Activated CD4-positive, alpha-beta T cell treated with anti-CD3 and anti-CD28 coated beads for 48 hours (primary cell): ENCODE data around the gene FKBP5.
"Not testable (repeated sequence)": the region's sequence is repeated elsewhere in the genome, so short reads cannot be mapped to it uniquely, and the experiment has no call there.

Experiments
- DNase-seq: peaks from one replicate; pipeline ENCODE4 v3.0.0-alpha.2; 2020

The FKBP5 gene

GRCh38 chr6:35580836-35581235 is 107.9 kb downstream of the FKBP5 start:
- no peak for DNase-seq

- DNase-seq = no peak
Measured at GRCh38 chr6:35576682-35577081, 112.0 kb downstream of the FKBP5 start.

- DNase-seq = no peak
Measured at GRCh38 chr6:35573495-35574110, 115.1 kb downstream of the FKBP5 start.

GRCh38 chr6:35570885-35571330 is 117.8 kb downstream of the FKBP5 start:
- not testable (repeated sequence) for DNase-seq

- peak; percentile 57 for DNase-seq
Measured at GRCh38 chr6:35569011-35569461, 119.7 kb downstream of the FKBP5 start.

GRCh38 chr6:35566794-35567193 is 121.9 kb downstream of the FKBP5 start:
- no peak for DNase-seq

GRCh38 chr6:35564733-35565132 is 124.0 kb downstream of the FKBP5 start:
- no peak for DNase-seq

GRCh38 chr6:35562060-35562459 is 126.7 kb downstream of the FKBP5 start:
- DNase-seq = no peak

GRCh38 chr6:35561113-35561512 is 127.6 kb downstream of the FKBP5 start:
- DNase-seq = no peak

GRCh38 chr6:35558571-35558970 is 130.1 kb downstream of the FKBP5 start:
- peak; percentile 28 for DNase-seq

- no peak for DNase-seq
Measured at GRCh38 chr6:35557239-35557638, 131.5 kb downstream of the FKBP5 start.

- DNase-seq = no peak
Measured at GRCh38 chr6:35554811-35555210, 133.9 kb downstream of the FKBP5 start.

GRCh38 chr6:35553315-35553714 is 135.4 kb downstream of the FKBP5 start:
- DNase-seq = no peak

- DNase-seq = peak; percentile 76
Measured at GRCh38 chr6:35552285-35552917, 136.3 kb downstream of the FKBP5 start.

GRCh38 chr6:35550437-35550836 is 138.3 kb downstream of the FKBP5 start:
- DNase-seq = no peak

- no peak for DNase-seq
Measured at GRCh38 chr6:35547676-35548075, 141.0 kb downstream of the FKBP5 start.

GRCh38 chr6:35544769-35545361 is 143.8 kb downstream of the FKBP5 start:
- DNase-seq = no peak

GRCh38 chr6:35543459-35544193 is 145.1 kb downstream of the FKBP5 start:
- DNase-seq = no peak

GRCh38 chr6:35541836-35542235 is 146.9 kb downstream of the FKBP5 start:
- no peak for DNase-seq

GRCh38 chr6:35539223-35539622 is 149.5 kb downstream of the FKBP5 start:
- no peak for DNase-seq

GRCh38 chr6:35535847-35536246 is 152.9 kb downstream of the FKBP5 start:
- DNase-seq = not testable (repeated sequence)

GRCh38 chr6:35534407-35535170 is 154.1 kb downstream of the FKBP5 start:
- no peak for DNase-seq

GRCh38 chr6:35533981-35534380 is 154.7 kb downstream of the FKBP5 start:
- DNase-seq = no peak
